GM12872 (cell line): ENCODE results near the gene DISP3.

Experiments used
- TF ChIP-seq, protein P1 (sequence below): IDR thresholded peaks from 3 replicates; pipeline ENCODE4 v1.5.1; 2011; ENCODE audit warnings: low read depth, mild to moderate bottlenecking, low read length, moderate library complexity; ENCODE audit not compliant: insufficient read depth

Gene DISP3

GRCh38 chr1:11516961-11517635 lies 38.1 kb downstream of the DISP3 start:
- TF ChIP-seq, protein P1, sequence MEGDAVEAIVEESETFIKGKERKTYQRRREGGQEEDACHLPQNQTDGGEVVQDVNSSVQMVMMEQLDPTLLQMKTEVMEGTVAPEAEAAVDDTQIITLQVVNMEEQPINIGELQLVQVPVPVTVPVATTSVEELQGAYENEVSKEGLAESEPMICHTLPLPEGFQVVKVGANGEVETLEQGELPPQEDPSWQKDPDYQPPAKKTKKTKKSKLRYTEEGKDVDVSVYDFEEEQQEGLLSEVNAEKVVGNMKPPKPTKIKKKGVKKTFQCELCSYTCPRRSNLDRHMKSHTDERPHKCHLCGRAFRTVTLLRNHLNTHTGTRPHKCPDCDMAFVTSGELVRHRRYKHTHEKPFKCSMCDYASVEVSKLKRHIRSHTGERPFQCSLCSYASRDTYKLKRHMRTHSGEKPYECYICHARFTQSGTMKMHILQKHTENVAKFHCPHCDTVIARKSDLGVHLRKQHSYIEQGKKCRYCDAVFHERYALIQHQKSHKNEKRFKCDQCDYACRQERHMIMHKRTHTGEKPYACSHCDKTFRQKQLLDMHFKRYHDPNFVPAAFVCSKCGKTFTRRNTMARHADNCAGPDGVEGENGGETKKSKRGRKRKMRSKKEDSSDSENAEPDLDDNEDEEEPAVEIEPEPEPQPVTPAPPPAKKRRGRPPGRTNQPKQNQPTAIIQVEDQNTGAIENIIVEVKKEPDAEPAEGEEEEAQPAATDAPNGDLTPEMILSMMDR, result no peak

GRCh38 chr1:11518016-11518701 lies 39.2 kb downstream of the DISP3 start:
- TF ChIP-seq, protein P1, result no peak

- TF ChIP-seq, protein P1, result no peak
Observed at GRCh38 chr1:11518791-11519628, 40.1 kb downstream of the DISP3 start.

GRCh38 chr1:11519629-11520031 lies 40.7 kb downstream of the DISP3 start:
- TF ChIP-seq, protein P1, result no peak

DNA sequence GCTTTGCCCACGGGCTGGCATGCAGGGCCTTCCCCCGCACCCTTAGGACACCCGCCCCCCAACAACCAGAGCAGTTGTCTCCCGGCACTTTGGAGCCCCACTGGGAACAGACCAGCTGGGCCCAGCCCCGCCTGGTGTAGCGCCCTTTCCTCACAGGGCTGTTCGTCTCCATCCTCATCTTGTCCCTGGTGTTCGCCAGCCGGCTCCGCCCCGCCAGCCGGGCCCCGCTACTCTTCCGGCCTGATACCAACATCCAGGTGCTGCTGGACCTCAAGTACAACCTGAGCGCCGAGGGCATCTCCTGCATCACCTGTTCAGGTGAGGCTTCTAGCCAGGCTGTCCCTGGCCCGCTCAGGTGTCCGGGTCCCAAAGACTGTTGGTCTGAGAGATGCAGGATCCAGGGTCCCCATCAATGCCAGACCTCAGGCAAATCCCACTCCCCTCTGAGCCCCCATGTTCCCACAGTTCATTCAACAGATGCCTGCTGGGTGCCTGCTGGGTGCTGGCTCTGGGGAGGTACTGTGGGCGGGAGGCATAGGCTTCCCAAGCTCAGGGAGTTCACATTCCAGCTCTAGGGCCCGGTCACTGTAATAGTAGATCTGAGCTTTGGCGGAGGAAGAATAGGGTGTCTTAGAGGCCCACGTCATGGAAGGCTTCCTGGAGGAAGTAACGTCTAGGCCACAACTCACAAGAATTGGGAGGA lies 41.7 kb downstream of the DISP3 start:
- TF ChIP-seq, protein P1, result no peak

GRCh38 chr1:11521582-11522399 lies 42.8 kb downstream of the DISP3 start:
- TF ChIP-seq, protein P1, result no peak
